ENCODE results near the gene SLC25A52.
"Not testable (repeated sequence)": the region's sequence is repeated elsewhere in the genome, so short reads cannot be mapped to it uniquely, and the experiment has no call there.

Gene SLC25A52

GRCh38 chr18:31760695-31761094 is at the start of gene SLC25A52:
TSS of gene SLC25A52 (minus strand) at chr18:31760880. CDS start at chr18:31760661, 219 bp downstream.
- no peak for DNase-seq (ENCODE audit: low read depth)

GRCh38 chr18:31809049-31809448 is 48.4 kb upstream of the SLC25A52 start:
- not testable (repeated sequence) for DNase-seq (ENCODE audit: low read depth)

GRCh38 chr18:31801078-31801477 is 40.4 kb upstream of the SLC25A52 start:
- DNase-seq (ENCODE audit: low read depth): no peak

GRCh38 chr18:31799257-31799656 is 38.6 kb upstream of the SLC25A52 start:
- DNase-seq (ENCODE audit: low read depth): not testable (repeated sequence)

GRCh38 chr18:31798399-31798798 is 37.7 kb upstream of the SLC25A52 start:
- DNase-seq (ENCODE audit: low read depth): no peak

- no peak for DNase-seq (ENCODE audit: low read depth)
Observed at GRCh38 chr18:31795747-31796146, 35.1 kb upstream of the SLC25A52 start.

GRCh38 chr18:31793531-31793930 is 32.9 kb upstream of the SLC25A52 start:
- no peak for DNase-seq (ENCODE audit: low read depth)

- DNase-seq (ENCODE audit: low read depth): no peak
Observed at GRCh38 chr18:31792580-31792911, 31.9 kb upstream of the SLC25A52 start.

GRCh38 chr18:31791817-31792579 is 31.3 kb upstream of the SLC25A52 start:
- no peak for DNase-seq (ENCODE audit: low read depth)

- DNase-seq (ENCODE audit: low read depth): no peak
Observed at GRCh38 chr18:31789409-31789808, 28.7 kb upstream of the SLC25A52 start.

GRCh38 chr18:31783059-31783458 is 22.4 kb upstream of the SLC25A52 start:
- no peak for DNase-seq (ENCODE audit: low read depth)

GRCh38 chr18:31778391-31778950 is 17.8 kb upstream of the SLC25A52 start:
- no peak for DNase-seq (ENCODE audit: low read depth)

GRCh38 chr18:31776093-31776492 is 15.4 kb upstream of the SLC25A52 start:
- no peak for DNase-seq (ENCODE audit: low read depth)

GRCh38 chr18:31774962-31775361 is 14.3 kb upstream of the SLC25A52 start:
- DNase-seq (ENCODE audit: low read depth): no peak

- no peak for DNase-seq (ENCODE audit: low read depth)
Observed at GRCh38 chr18:31774477-31774785, 13.8 kb upstream of the SLC25A52 start.

- no peak for DNase-seq (ENCODE audit: low read depth)
Observed at GRCh38 chr18:31773774-31774476, 13.2 kb upstream of the SLC25A52 start.

- DNase-seq (ENCODE audit: low read depth): no peak
Observed at GRCh38 chr18:31772699-31773098, 12.0 kb upstream of the SLC25A52 start.

GRCh38 chr18:31750273-31750672 is 10.4 kb downstream of the SLC25A52 start:
- DNase-seq (ENCODE audit: low read depth): peak; percentile 7

GRCh38 chr18:31746396-31746795 is 14.3 kb downstream of the SLC25A52 start:
- DNase-seq (ENCODE audit: low read depth): no peak

GRCh38 chr18:31744321-31745067 is 16.2 kb downstream of the SLC25A52 start:
- DNase-seq (ENCODE audit: low read depth): no peak

GRCh38 chr18:31743600-31743999 is 17.1 kb downstream of the SLC25A52 start:
- not testable (repeated sequence) for DNase-seq (ENCODE audit: low read depth)

GRCh38 chr18:31741097-31741735 is 19.5 kb downstream of the SLC25A52 start:
- peak; percentile 22 for DNase-seq (ENCODE audit: low read depth)

Data from amniotic epithelial cell (primary cell).